Smooth muscle cell (in vitro differentiated cells): ENCODE measurements around the gene SMYD5. TPM values are rescaled to one million over a fixed set of nuclear protein-coding genes. Genes with fewer than 3 reads are reported as not detected.
"Not testable (repeated sequence)": the region's sequence is repeated elsewhere in the genome, so short reads cannot be mapped to it uniquely, and the experiment has no call there.

Experiments used
- DNase-seq: peaks from one replicate; lab custom pipeline; 2025; ENCODE audit not compliant: unreplicated experiment; lab: John Stamatoyannopoulos, UW
- H2AFZ ChIP-seq: fragments of 200-600 bp; sonication (generic); 2 replicates; pipeline ENCODE4 v1.6.0; 2016; ENCODE audit warnings: antibody characterized with exemption, low read depth, mild to moderate bottlenecking
- H3F3A ChIP-seq: fragments of 200-600 bp; sonication (generic); 2 replicates; pipeline ENCODE4 v1.6.0; 2017; ENCODE audit warnings: antibody characterized with exemption, low read depth
- H3K27ac ChIP-seq: fragments of 200-600 bp; sonication (generic); 2 replicates; pipeline ENCODE4 v1.5.1; 2016; ENCODE audit warnings: low read depth, mild to moderate bottlenecking
- H3K27me3 ChIP-seq: fragments of 200-600 bp; sonication (generic); 2 replicates; pipeline ENCODE4 v1.6.1; 2016; ENCODE audit warnings: low read depth, mild to moderate bottlenecking
- H3K36me3 ChIP-seq: fragments of 200-600 bp; sonication (generic); 2 replicates; pipeline ENCODE4 v1.5.1; 2016; ENCODE audit warnings: low read depth
- H3K4me1 ChIP-seq: fragments of 200-600 bp; sonication (generic); 2 replicates; pipeline ENCODE4 v1.5.1; 2016; ENCODE audit warnings: low read depth
- H3K4me2 ChIP-seq: fragments of 200-600 bp; sonication (generic); 2 replicates; pipeline ENCODE4 v1.6.0; 2016; ENCODE audit warnings: mild to moderate bottlenecking
- H3K4me3 ChIP-seq: fragments of 200-600 bp; sonication (generic); 2 replicates; pipeline ENCODE4 v1.5.1; 2016; ENCODE audit warnings: mild to moderate bottlenecking
- H3K79me2 ChIP-seq: fragments of 200-600 bp; sonication (generic); 2 replicates; pipeline ENCODE4 v1.6.0; 2016; ENCODE audit warnings: low read depth, mild to moderate bottlenecking
- H3K9ac ChIP-seq: fragments of 200-600 bp; sonication (generic); 2 replicates; pipeline ENCODE4 v1.6.0; 2016; ENCODE audit warnings: low read depth
- H3K9me3 ChIP-seq: fragments of 200-600 bp; sonication (generic); replicated peaks from 2 replicates; pipeline ENCODE4 v1.5.1; 2016; ENCODE audit warnings: low read depth
- H4K20me1 ChIP-seq: fragments of 200-600 bp; sonication (generic); 2 replicates; pipeline ENCODE4 v1.6.0; 2016; ENCODE audit warnings: low read depth
- CTCF ChIP-seq: fragments of 200-600 bp; sonication (generic); IDR thresholded peaks from 2 replicates; pipeline ENCODE4 v1.5.1; 2017; ENCODE audit warnings: borderline replicate concordance, mild to moderate bottlenecking, antibody characterized with exemption; ENCODE audit not compliant: insufficient read depth, poor library complexity, severe bottlenecking
- WGBS: methylation state at CpG from one replicate; pipeline ENCODE4 v1.1.7; 2016; ENCODE audit warnings: low lambda C conversion rate; 5-methylcytosine and 5-hydroxymethylcytosine counted together
- polyA plus RNA-seq: library from polyadenylated mRNA; unstranded; fragments of >200 nt; fragmentation: Nextera tagmentation; extraction: Ambion mirVana; gene quantifications from 2 replicates; pipeline ENCODE4 v1.2.1, GENCODE V29; 2016
- total RNA-seq: library from RNA; depleted of rRNA; stranded (reverse); fragments of >200 nt; gene quantifications from 2 replicates; pipeline ENCODE4 v1.2.3, GENCODE V29; 2014

The SMYD5 gene
- 10.8 and 17.3 TPM in 2 replicates for total RNA-seq
- polyA plus RNA-seq, result 13.9 and 16.5 TPM in 2 replicates

GRCh38 chr2:73214120-73215035 is at the start of gene SMYD5:
Gene SMYD5 (plus strand): TSS chr2:73214245. CDS start chr2:73214267, 22 bp downstream.
- Histone ChIP-seq H3K4me3 (peak within 1 kb of the TSS; percentile 77), H3K9ac (peak within 1 kb of the TSS; percentile 87), H4K20me1 (no peaks in the 10 kb centered on the region), H3K4me2 (peak within 1 kb of the TSS; percentile 94), H3K9me3 (no peaks in the 10 kb centered on the region), H3F3A (peaks cover 7% of the 10 kb centered on the region), H2AFZ (peak within 1 kb of the TSS; percentile 78), H3K36me3 (no peaks in the 10 kb centered on the region), H3K27ac (peak within 1 kb of the TSS; percentile 77), H3K4me1 (peaks cover 9% of the 10 kb centered on the region), H3K79me2 (peaks cover 29% of the 10 kb centered on the region), H3K27me3 (peaks cover 2% of the 10 kb centered on the region)
- WGBS, result 2% methylated on average over 63 of the region's 64 CpGs
- peak; percentile 89 for DNase-seq
- no peak for TF ChIP-seq CTCF

GRCh38 chr2:73165978-73166377 is 48.1 kb upstream of the SMYD5 start:
- H3K27me3 ChIP-seq, H4K20me1 ChIP-seq, DNase-seq, H3K4me1 ChIP-seq, H3K79me2 ChIP-seq, H3F3A ChIP-seq, H3K27ac ChIP-seq, H3K4me2 ChIP-seq, H3K4me3 ChIP-seq, H3K9ac ChIP-seq, H2AFZ ChIP-seq, H3K9me3 ChIP-seq, H3K36me3 ChIP-seq: not testable (repeated sequence)
- 71% methylated on average over 10 of the region's 11 CpGs for WGBS

GRCh38 chr2:73166813-73167212 is 47.2 kb upstream of the SMYD5 start:
- not testable (repeated sequence) for H3K9ac ChIP-seq, H3K27me3 ChIP-seq, H3K4me3 ChIP-seq, H3K9me3 ChIP-seq, H3K4me2 ChIP-seq, H3K36me3 ChIP-seq, DNase-seq, H3K79me2 ChIP-seq, H2AFZ ChIP-seq, H4K20me1 ChIP-seq, H3F3A ChIP-seq, H3K4me1 ChIP-seq, H3K27ac ChIP-seq
- 93% methylated on average over 3 of the region's 8 CpGs for WGBS

- not testable (repeated sequence) for H3K27me3 ChIP-seq, H3K4me1 ChIP-seq, H3K27ac ChIP-seq, H3K4me3 ChIP-seq, H3K9ac ChIP-seq, H3F3A ChIP-seq, H4K20me1 ChIP-seq, H3K4me2 ChIP-seq, H3K9me3 ChIP-seq, DNase-seq, H2AFZ ChIP-seq, H3K79me2 ChIP-seq, H3K36me3 ChIP-seq
Observed at GRCh38 chr2:73168348-73168747, 45.7 kb upstream of the SMYD5 start.

- DNase-seq, H4K20me1 ChIP-seq, H3K27ac ChIP-seq, H3K36me3 ChIP-seq, H3K4me3 ChIP-seq, H3K79me2 ChIP-seq, H2AFZ ChIP-seq, H3K4me1 ChIP-seq, H3K9ac ChIP-seq, H3F3A ChIP-seq, H3K4me2 ChIP-seq, H3K9me3 ChIP-seq: not testable (repeated sequence)
- 78% methylated on average over 5 of the region's 7 CpGs for WGBS
- H3K27me3 ChIP-seq, result peaks cover 10% of the 10 kb centered on the region
Observed at GRCh38 chr2:73170341-73170740, 43.7 kb upstream of the SMYD5 start.
